KMS-11 (cell line): ENCODE results near the gene RIN3.

Experiments used
- H2AFZ ChIP-seq: fragments of 200-600 bp; sonication (generic); 2 replicates; pipeline ENCODE4 v1.6.1; 2016; ENCODE audit warnings: antibody characterized with exemption, mixed run types, low read depth
- H3K27ac ChIP-seq: fragments of 200-600 bp; sonication (generic); 2 replicates; pipeline ENCODE4 v1.6.1; 2016; ENCODE audit warnings: mild to moderate bottlenecking, mixed run types
- H3K27me3 ChIP-seq: fragments of 200-600 bp; sonication (generic); 2 replicates; pipeline ENCODE4 v1.6.1; 2017; ENCODE audit warnings: mild to moderate bottlenecking, low read depth, mixed run types, moderate library complexity; ENCODE audit not compliant: insufficient read depth
- H3K36me3 ChIP-seq: fragments of 200-600 bp; sonication (generic); 2 replicates; pipeline ENCODE4 v1.6.1; 2017; ENCODE audit warnings: mild to moderate bottlenecking, mixed run types; ENCODE audit not compliant: insufficient read depth
- H3K4me1 ChIP-seq: fragments of 200-600 bp; sonication (generic); 2 replicates; pipeline ENCODE4 v1.6.1; 2016; ENCODE audit warnings: mild to moderate bottlenecking, low read depth, mixed run types; ENCODE audit not compliant: poor library complexity, severe bottlenecking
- H3K4me2 ChIP-seq: fragments of 200-600 bp; sonication (generic); 2 replicates; pipeline ENCODE4 v1.7.0; 2016; ENCODE audit warnings: mild to moderate bottlenecking, mixed run types
- H3K4me3 ChIP-seq: fragments of 200-600 bp; sonication (generic); IDR thresholded peaks from 2 replicates; pipeline ENCODE4 v1.6.1; 2017; ENCODE audit warnings: low read depth, low read length, mixed read lengths; ENCODE audit not compliant: insufficient read depth
- H3K79me2 ChIP-seq: fragments of 200-600 bp; sonication (generic); 2 replicates; pipeline ENCODE4 v1.6.1; 2016; ENCODE audit warnings: low read depth, mixed run types; ENCODE audit not compliant: insufficient read depth
- H3K9ac ChIP-seq: fragments of 200-600 bp; sonication (generic); 2 replicates; pipeline ENCODE4 v1.6.1; 2016; ENCODE audit warnings: mild to moderate bottlenecking, mixed run types
- H4K20me1 ChIP-seq: fragments of 200-600 bp; sonication (generic); 2 replicates; pipeline ENCODE4 v1.6.1; 2016; ENCODE audit warnings: mild to moderate bottlenecking, mixed run types; ENCODE audit not compliant: insufficient read depth
- TF ChIP-seq, protein P1 (sequence below): fragments of 200-600 bp; sonication (generic); conservative IDR thresholded peaks from 2 replicates; pipeline ENCODE4 v1.6.1; 2017; ENCODE audit warnings: low read depth, mild to moderate bottlenecking, antibody characterized with exemption, low read length, moderate library complexity, mixed read lengths

RIN3 gene

DNA sequence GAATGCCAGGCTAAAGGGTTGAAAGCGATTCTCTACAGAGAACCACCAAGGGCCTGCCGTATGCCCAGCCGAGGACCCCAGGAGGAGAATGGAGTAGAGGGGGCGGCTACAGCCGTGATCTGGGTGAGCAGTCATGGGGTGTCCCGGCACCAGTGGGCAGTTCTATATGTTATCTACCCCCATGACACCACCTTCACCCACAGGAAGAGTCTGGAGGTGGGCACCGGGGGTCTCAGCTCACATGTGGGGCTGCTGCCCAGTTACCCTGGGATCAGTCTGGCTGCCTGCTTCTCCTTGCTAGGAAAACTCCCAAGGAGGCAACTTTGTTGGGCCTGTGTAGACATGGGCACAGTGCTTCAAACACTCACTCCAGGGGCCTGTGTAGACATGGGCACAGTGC, 135.5 kb downstream of the RIN3 start:
- H3K4me3 ChIP-seq: no peak overlapping the region
- H3K27me3 ChIP-seq: no peaks in the 10 kb centered on the region
- no peak overlapping the region for H3K9ac ChIP-seq
- H3K27ac ChIP-seq: no peak overlapping the region
- TF ChIP-seq, protein P1, sequence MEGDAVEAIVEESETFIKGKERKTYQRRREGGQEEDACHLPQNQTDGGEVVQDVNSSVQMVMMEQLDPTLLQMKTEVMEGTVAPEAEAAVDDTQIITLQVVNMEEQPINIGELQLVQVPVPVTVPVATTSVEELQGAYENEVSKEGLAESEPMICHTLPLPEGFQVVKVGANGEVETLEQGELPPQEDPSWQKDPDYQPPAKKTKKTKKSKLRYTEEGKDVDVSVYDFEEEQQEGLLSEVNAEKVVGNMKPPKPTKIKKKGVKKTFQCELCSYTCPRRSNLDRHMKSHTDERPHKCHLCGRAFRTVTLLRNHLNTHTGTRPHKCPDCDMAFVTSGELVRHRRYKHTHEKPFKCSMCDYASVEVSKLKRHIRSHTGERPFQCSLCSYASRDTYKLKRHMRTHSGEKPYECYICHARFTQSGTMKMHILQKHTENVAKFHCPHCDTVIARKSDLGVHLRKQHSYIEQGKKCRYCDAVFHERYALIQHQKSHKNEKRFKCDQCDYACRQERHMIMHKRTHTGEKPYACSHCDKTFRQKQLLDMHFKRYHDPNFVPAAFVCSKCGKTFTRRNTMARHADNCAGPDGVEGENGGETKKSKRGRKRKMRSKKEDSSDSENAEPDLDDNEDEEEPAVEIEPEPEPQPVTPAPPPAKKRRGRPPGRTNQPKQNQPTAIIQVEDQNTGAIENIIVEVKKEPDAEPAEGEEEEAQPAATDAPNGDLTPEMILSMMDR: no peak
- H3K4me2 ChIP-seq: no peak overlapping the region
- no peaks in the 10 kb centered on the region for H3K79me2 ChIP-seq
- H3K4me1 ChIP-seq: peaks cover 9% of the 10 kb centered on the region
- no peaks in the 10 kb centered on the region for H4K20me1 ChIP-seq
- H3K36me3 ChIP-seq: no peaks in the 10 kb centered on the region
- H2AFZ ChIP-seq: no peak overlapping the region

DNA sequence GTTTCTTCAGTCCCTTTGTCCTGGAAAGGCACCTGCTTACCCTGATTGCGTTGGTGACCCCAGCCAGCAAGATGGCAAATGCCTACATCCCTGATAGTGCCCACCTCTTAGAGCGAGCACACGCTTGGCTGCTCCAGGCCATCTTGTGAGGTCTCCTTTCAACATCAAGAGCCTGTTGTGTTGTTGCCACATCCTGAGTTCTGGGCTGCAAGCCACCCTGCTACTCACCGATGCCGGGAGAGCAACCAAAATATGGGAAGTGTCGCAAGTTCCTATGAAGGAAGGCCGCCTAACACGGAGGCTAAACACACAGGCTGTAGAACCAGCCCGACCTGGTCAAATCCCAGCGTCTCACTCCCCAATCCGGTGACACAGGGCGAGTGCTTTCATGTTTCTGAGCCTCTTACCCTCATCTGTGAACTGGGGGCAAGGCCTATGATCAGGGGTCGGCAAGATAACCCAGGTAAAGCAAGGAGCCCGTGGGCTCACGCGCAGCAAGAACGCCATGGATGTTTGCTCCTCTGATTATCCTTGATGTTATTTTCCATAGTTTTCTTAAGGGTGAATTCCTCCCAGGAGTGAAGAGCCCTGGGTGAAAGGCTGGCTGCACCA, 136.5 kb downstream of the RIN3 start:
- no peaks in the 10 kb centered on the region for H3K27me3 ChIP-seq
- H2AFZ ChIP-seq: no peak overlapping the region
- no peak overlapping the region for H3K27ac ChIP-seq
- no peak overlapping the region for H3K4me3 ChIP-seq
- no peaks in the 10 kb centered on the region for H3K79me2 ChIP-seq
- H4K20me1 ChIP-seq: no peaks in the 10 kb centered on the region
- H3K4me2 ChIP-seq: no peak overlapping the region
- H3K36me3 ChIP-seq: no peaks in the 10 kb centered on the region
- peaks cover 9% of the 10 kb centered on the region for H3K4me1 ChIP-seq
- TF ChIP-seq, protein P1: no peak
- no peak overlapping the region for H3K9ac ChIP-seq

DNA sequence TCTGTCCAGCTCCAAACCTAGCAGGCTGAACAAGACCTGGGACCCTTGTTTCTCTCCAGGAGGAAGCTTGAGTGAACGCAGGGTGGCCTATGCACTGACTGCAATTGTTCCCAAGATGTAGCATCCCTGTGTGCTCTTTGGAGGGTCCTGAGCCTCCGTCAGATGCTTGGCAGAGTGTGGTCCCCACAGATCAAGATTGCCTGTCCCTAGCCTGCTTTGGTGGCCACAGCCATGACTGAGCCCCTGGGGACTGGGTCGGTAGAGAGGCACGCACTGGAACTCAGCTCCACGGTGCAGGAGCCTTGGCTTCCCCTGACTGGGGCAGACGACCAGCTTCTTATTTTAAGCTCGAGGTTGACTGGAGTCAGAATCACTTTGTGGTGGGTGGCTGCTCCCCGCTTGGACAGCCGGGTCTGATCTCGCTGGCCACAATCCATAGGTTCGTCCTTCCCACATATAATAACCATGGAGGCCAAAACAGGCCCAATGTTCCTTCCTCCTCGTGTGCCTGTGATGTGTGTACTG, 137.1 kb downstream of the RIN3 start:
- H3K27me3 ChIP-seq: no peaks in the 10 kb centered on the region
- no peaks in the 10 kb centered on the region for H3K79me2 ChIP-seq
- H3K9ac ChIP-seq: no peak overlapping the region
- H3K27ac ChIP-seq: no peak overlapping the region
- H3K36me3 ChIP-seq: no peaks in the 10 kb centered on the region
- H4K20me1 ChIP-seq: no peaks in the 10 kb centered on the region
- no peak overlapping the region for H2AFZ ChIP-seq
- peaks cover 9% of the 10 kb centered on the region for H3K4me1 ChIP-seq
- H3K4me3 ChIP-seq: no peak overlapping the region
- no peak overlapping the region for H3K4me2 ChIP-seq
- TF ChIP-seq, protein P1: no peak

DNA sequence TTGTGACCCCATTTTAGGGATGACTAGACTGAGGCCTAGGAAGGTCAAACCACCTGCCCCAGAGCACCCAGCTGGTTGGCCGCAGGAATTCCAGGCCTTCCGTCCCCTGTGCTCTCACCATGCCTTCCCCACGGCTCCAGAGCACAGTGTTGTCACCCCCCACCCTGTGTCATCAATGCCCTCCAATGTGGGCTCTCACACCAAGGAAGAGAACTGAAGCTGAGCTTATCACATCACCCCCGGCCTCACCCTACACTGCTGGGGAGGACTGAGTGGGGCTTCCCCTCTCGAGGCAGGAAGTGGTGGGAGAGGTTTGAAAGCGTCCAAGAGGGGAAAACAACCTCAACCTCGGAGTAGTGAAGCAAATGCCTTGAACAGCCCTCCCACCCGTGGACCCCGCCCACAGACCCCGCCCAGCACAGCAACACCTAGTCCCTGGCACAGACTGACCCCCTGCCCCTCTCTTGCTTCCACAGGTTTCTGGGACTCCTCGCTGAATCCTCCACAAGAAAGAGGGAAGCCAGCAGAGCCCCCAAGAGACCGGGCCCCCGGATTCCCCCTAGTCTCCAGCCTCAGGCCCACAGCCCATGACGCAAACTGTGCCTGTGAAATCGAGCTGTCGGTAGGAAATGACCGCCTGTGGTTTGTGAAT, 137.7 kb downstream of the RIN3 start:
- no peaks in the 10 kb centered on the region for H3K36me3 ChIP-seq
- no peak overlapping the region for H2AFZ ChIP-seq
- H3K9ac ChIP-seq: no peak overlapping the region
- H3K4me2 ChIP-seq: no peak overlapping the region
- TF ChIP-seq, protein P1: no peak
- peaks cover 7% of the 10 kb centered on the region for H3K4me1 ChIP-seq
- H3K4me3 ChIP-seq: no peak overlapping the region
- no peak overlapping the region for H3K27ac ChIP-seq
- H4K20me1 ChIP-seq: no peaks in the 10 kb centered on the region
- no peaks in the 10 kb centered on the region for H3K79me2 ChIP-seq
- H3K27me3 ChIP-seq: no peaks in the 10 kb centered on the region
